ENCODE data around the gene ATP13A4.

ATP13A4 gene

GRCh38 chr3:193391902-193392301, 162.8 kb downstream of the ATP13A4 start:
- peak; percentile 29 for DNase-seq

- peak; percentile 9 for DNase-seq
Measured at GRCh38 chr3:193389335-193389734, 165.4 kb downstream of the ATP13A4 start.

GRCh38 chr3:193388361-193388760, 166.3 kb downstream of the ATP13A4 start:
- no peak for DNase-seq

- DNase-seq, result no peak
Measured at GRCh38 chr3:193387596-193387995, 167.1 kb downstream of the ATP13A4 start.

- no peak for DNase-seq
Measured at GRCh38 chr3:193378706-193379105, 176.0 kb downstream of the ATP13A4 start, which contains the start of gene ATP13A5. Gene ATP13A5, minus strand, starts transcription at chr3:193378753. Its CDS starts 28 bp downstream, at chr3:193378725.

GRCh38 chr3:193377591-193377990, 177.1 kb downstream of the ATP13A4 start:
- no peak for DNase-seq

- DNase-seq, result no peak
Measured at GRCh38 chr3:193375614-193376013, 179.1 kb downstream of the ATP13A4 start.

GRCh38 chr3:193372783-193373182, 181.9 kb downstream of the ATP13A4 start:
- DNase-seq, result no peak

- no peak for DNase-seq
Measured at GRCh38 chr3:193367868-193368267, 186.8 kb downstream of the ATP13A4 start.

GRCh38 chr3:193357291-193357690, 197.4 kb downstream of the ATP13A4 start:
- no peak for DNase-seq

- no peak for DNase-seq
Measured at GRCh38 chr3:193354423-193354822, 200.3 kb downstream of the ATP13A4 start.

Data from COR-L47 (cell line).